GM12878 (cell line): ENCODE measurements around the gene GPR75. TPM values are rescaled to one million over a fixed set of nuclear protein-coding genes. Genes with fewer than 3 reads are reported as not detected.
"Not testable (repeated sequence)": the region's sequence is repeated elsewhere in the genome, so short reads cannot be mapped to it uniquely, and the experiment has no call there.

ENCODE experiments used
- ATAC-seq: fragments of 200-7000 bp; cut with Tn5 transposase; 3 replicates; pipeline ENCODE4 v1.9.1; 2020; ENCODE audit warnings: mild to moderate bottlenecking, moderate library complexity
- BruUV-seq: library from RNA; stranded (reverse); fragments of 400-500 nt; replicated peaks from 2 replicates; lab custom pipeline; 2021; lab: Mats Ljungman, UMichigan
- CTCF ChIA-PET: fragments of 300-600 bp; sonication (Branson Sonifier 250); formaldehyde crosslinking; extraction: SDS; loops from one replicate; lab custom pipeline; 2021; ENCODE audit warnings: inconsistent platforms; lab: Yijun Ruan, JAX
- POLR2A ChIA-PET: fragments of 350-600 bp; formaldehyde crosslinking; extraction: SDS; loops from one replicate; lab custom pipeline; 2021; ENCODE audit warnings: inconsistent platforms; lab: Charles Lee
- RAD21 ChIA-PET: fragments of 300-600 bp; sonication (Branson Sonifier 250); formaldehyde crosslinking; loops from one replicate; lab custom pipeline; 2023; ENCODE audit warnings: antibody characterized with exemption; ENCODE audit not compliant: unreplicated experiment; lab: Charles Lee
- SMC1A ChIA-PET: fragments of 300-600 bp; sonication (Branson Sonifier 250); formaldehyde crosslinking; loops from one replicate; lab custom pipeline; 2023; ENCODE audit not compliant: unreplicated experiment, uncharacterized antibody; lab: Charles Lee
- DNase-seq: peaks from one replicate; pipeline ENCODE4 v3.0.0-alpha.2; 2011; ENCODE audit warnings: low read depth, low spot score
- FAIRE-seq: peaks from 3 replicates; lab custom pipeline; 2011; peaks lifted over from hg19 to GRCh38; lab: Jason Lieb, UNC
- H2AFZ ChIP-seq: 2 replicates; pipeline ENCODE4 v1.6.0; 2011; ENCODE audit warnings: low read depth, low read length, control low read depth; ENCODE audit not compliant: control insufficient read depth
- H3K27ac ChIP-seq: 2 replicates; pipeline ENCODE4 v1.5.1; 2011; ENCODE audit warnings: control low read depth; ENCODE audit not compliant: control insufficient read depth, insufficient read depth
- H3K27me3 ChIP-seq, 2 experiments: replicated peaks in 1 of 2; 2 replicates each; pipeline versions ENCODE4 v1.6.0 to v1.6.1; 2011; ENCODE audit warnings: low read length in 1 of 2; ENCODE audit not compliant: control insufficient read depth in 2 of 2, insufficient read depth in 2 of 2
- H3K36me3 ChIP-seq, 2 experiments: 2 replicates each; pipeline ENCODE4 v1.5.1; 2011; ENCODE audit warnings: low read length in 1 of 2; ENCODE audit not compliant: control insufficient read depth in 2 of 2, insufficient read depth in 2 of 2
- H3K4me1 ChIP-seq: 2 replicates; pipeline ENCODE4 v1.6.1; 2011; ENCODE audit warnings: mild to moderate bottlenecking, low read length, moderate library complexity, mixed read lengths; ENCODE audit not compliant: control insufficient read depth, insufficient read depth
- H3K4me2 ChIP-seq: 2 replicates; pipeline ENCODE4 v1.6.0; 2011; ENCODE audit warnings: control low read depth; ENCODE audit not compliant: control insufficient read depth, insufficient read depth
- H3K4me3 ChIP-seq: fragments of 200-600 bp; sonication (generic); 2 replicates; pipeline ENCODE4 v1.5.1; 2016
- H3K79me2 ChIP-seq: 2 replicates; pipeline ENCODE4 v1.6.0; 2011; ENCODE audit warnings: low read length; ENCODE audit not compliant: control insufficient read depth, insufficient read depth
- H3K9ac ChIP-seq: 2 replicates; pipeline ENCODE4 v1.8.0; 2011; ENCODE audit warnings: low read length, control low read depth, mixed read lengths; ENCODE audit not compliant: control insufficient read depth, insufficient read depth
- H3K9me3 ChIP-seq: replicated peaks from 3 replicates; pipeline ENCODE4 v1.5.1; 2011; ENCODE audit warnings: mild to moderate bottlenecking, low read length; ENCODE audit not compliant: control insufficient read depth, insufficient read depth
- H4K20me1 ChIP-seq: 2 replicates; pipeline ENCODE4 v1.6.0; 2011; ENCODE audit not compliant: control insufficient read depth, insufficient read depth
- CEBPZ ChIP-seq: fragments of 150-350 bp; IDR thresholded peaks from 2 replicates; pipeline ENCODE4 v1.6.1; 2016; ENCODE audit warnings: low read depth, low read length
- ESRRA ChIP-seq: IDR thresholded peaks from 2 replicates; pipeline ENCODE4 v1.6.1; 2012; ENCODE audit warnings: mild to moderate bottlenecking, low read length, improper control_type of control experiment
- MTA2 ChIP-seq: fragments of 450-650 bp; IDR thresholded peaks from 2 replicates; pipeline ENCODE4 v1.6.1; 2016; ENCODE audit warnings: low read depth, mild to moderate bottlenecking, moderate library complexity
- NFIC ChIP-seq: IDR thresholded peaks from 2 replicates; pipeline ENCODE4 v1.6.1; 2012; ENCODE audit warnings: low read depth, mild to moderate bottlenecking, inconsistent platforms, low read length, moderate library complexity
- NFXL1 ChIP-seq: fragments of 450-650 bp; IDR thresholded peaks from 2 replicates; pipeline ENCODE4 v1.6.1; 2017; ENCODE audit warnings: antibody characterized with exemption, mild to moderate bottlenecking, borderline replicate concordance
- NR2F1 ChIP-seq: fragments of 450-650 bp; conservative IDR thresholded peaks from 2 replicates; pipeline ENCODE4 v1.6.1; 2017; ENCODE audit warnings: mild to moderate bottlenecking
- RBBP5 ChIP-seq: fragments of 200-600 bp; sonication (generic); conservative IDR thresholded peaks from 2 replicates; pipeline ENCODE4 v1.6.1; 2016
- RELB ChIP-seq: fragments of 450-650 bp; IDR thresholded peaks from 2 replicates; pipeline ENCODE4 v1.6.1; 2017; ENCODE audit warnings: low read depth, mild to moderate bottlenecking, moderate library complexity
- SREBF1 ChIP-seq: IDR thresholded peaks from 2 replicates; pipeline ENCODE4 v1.6.1; 2012; ENCODE audit warnings: mild to moderate bottlenecking, low read length
- SUPT20H ChIP-seq: IDR thresholded peaks from 2 replicates; pipeline ENCODE4 v1.6.1; 2011; ENCODE audit warnings: low read depth, mild to moderate bottlenecking, low read length, moderate library complexity, borderline replicate concordance; ENCODE audit not compliant: control insufficient read depth
- WGBS: methylation state at CpG from one replicate; pipeline ENCODE4 v1.1.6; 2016; ENCODE audit warnings: low lambda C conversion rate; ENCODE audit not compliant: insufficient replicate concordance, insufficient coverage; ENCODE audit errors: missing lambda C conversion rate; 5-methylcytosine and 5-hydroxymethylcytosine counted together
- in situ Hi-C: fragments of 300-500 bp; cut with MboI; formaldehyde crosslinking; loops from 9 replicates; pipeline ENCODE4 v1.14.3; 2018; ENCODE audit warnings: mixed read lengths
- intact Hi-C: fragments of 100-400 bp; cut with micrococcal nuclease; formaldehyde crosslinking; loops from one replicate; pipeline ENCODE4 v1.14.2; 2022; ENCODE audit not compliant: unreplicated experiment
- polyA plus RNA-seq, 11 experiments: library from polyadenylated mRNA; depleted of rRNA in 4 of 11; unstranded in 6 of 11; stranded (reverse) in 5 of 11; fragments of >200 nt; fragmentation: Nextera tagmentation in 4 of 11; fragmentation: Illumina TruSeq in 1 of 11; extraction: Ambion mirVana in 4 of 11; extraction: Trizol in 1 of 11; gene quantifications; 1 replicate in 1 of 11; 2 replicates in 10 of 11; pipeline versions ENCODE4 v1.2.1 to v1.2.3, GENCODE V29; 2011 to 2016; ENCODE audit warnings: inconsistent platforms in 2 of 11, missing spikeins in 2 of 11, low read depth in 1 of 11
- total RNA-seq, 4 experiments: library from RNA; depleted of rRNA in 3 of 4; stranded (reverse); fragments of >200 nt in 3 of 4; fragmentation: Illumina TruSeq in 1 of 4; extraction: Trizol in 1 of 4; gene quantifications; 2 replicates each; pipeline versions ENCODE4 v1.2.1 to v1.2.3, GENCODE V29; 2013 to 2021

Gene GPR75
- total and polyA plus RNA-seq, 10 of the 15 experiments (the other 5 are each of a cell fraction or from before 2014, with no cell fraction given) = 0.02 to 3.5 (median 2.3) TPM; not detected in 2

GRCh38 chr2:53852532-53852931, 7.2 kb downstream of the GPR75 start (continued):
- no peak for TF ChIP-seq SREBF1

- RAD21 ChIA-PET, H3K27me3 ChIP-seq, H3K9ac ChIP-seq, H3K4me3 ChIP-seq, DNase-seq, FAIRE-seq, H3K27ac ChIP-seq, H3K79me2 ChIP-seq, H4K20me1 ChIP-seq, SMC1A ChIA-PET, H3K9me3 ChIP-seq, intact Hi-C loops, BruUV-seq, H2AFZ ChIP-seq, ATAC-seq, H3K4me1 ChIP-seq, POLR2A ChIA-PET, H3K36me3 ChIP-seq, H3K4me2 ChIP-seq, in situ Hi-C loops: not testable (repeated sequence)
- 92% methylated on average over 9 of the region's 9 CpGs for WGBS
- CTCF ChIA-PET = interaction anchor here (0.6 kb wide), 1 partner anchor 101 kb away, joined by 3 read pairs; no protein-coding TSS in a partner anchor
These were observed 8.6 kb downstream of the GPR75 start for GRCh38 chr2:53851052-53851757.

DNA sequence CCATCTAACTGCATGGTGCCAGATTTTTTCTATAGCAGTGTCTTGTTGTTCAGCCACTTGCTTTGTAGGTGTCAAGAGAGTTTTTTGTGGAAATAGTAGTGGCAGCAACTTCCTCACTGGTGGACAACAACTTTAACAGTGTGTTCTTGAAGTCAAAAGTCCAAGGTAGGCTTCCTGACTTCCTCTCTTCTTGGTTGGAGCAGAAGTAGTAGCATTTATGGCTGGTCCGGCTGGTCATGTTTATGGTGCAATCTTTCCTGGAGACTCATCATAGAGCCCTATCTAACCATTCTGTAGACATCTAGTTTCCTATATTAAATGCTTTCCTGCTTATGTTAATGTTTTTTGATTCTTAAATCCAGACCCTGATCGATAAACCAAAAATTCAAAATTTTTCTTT, 11.7 kb downstream of the GPR75 start:
- intact Hi-C loops (no loop called here), in situ Hi-C loops (no loop called here)
- WGBS = 100% methylated on average over 2 of the region's 2 CpGs
- RAD21 ChIA-PET = no interaction called here
- Histone ChIP-seq H2AFZ (no peak overlapping the region), H3K9me3 (no peaks in the 10 kb centered on the region), H3K4me3 (no peak overlapping the region), H3K36me3 (no peaks in the 10 kb centered on the region), H3K27me3 (no peaks in the 10 kb centered on the region), H3K27ac (no peak overlapping the region), H3K79me2 (no peaks in the 10 kb centered on the region), H3K4me1 (no peaks in the 10 kb centered on the region), H4K20me1 (no peaks in the 10 kb centered on the region), H3K9ac (no peak overlapping the region), H3K4me2 (no peak overlapping the region)
- ATAC-seq = no peak
- CTCF ChIA-PET = no interaction called here
- no peak for FAIRE-seq
- POLR2A ChIA-PET = no interaction called here
- no peak for DNase-seq
- SMC1A ChIA-PET = interaction anchor here (0.6 kb wide), 1 partner anchor 1677 kb away, joined by 4 read pairs; no protein-coding TSS in a partner anchor
- no TSS peak for BruUV-seq
- TF ChIP-seq RBBP5 (no peak), NR2F1 (no peak), CEBPZ (no peak), NFIC (no peak), MTA2 (no peak), ESRRA (no peak), SUPT20H (no peak), RELB (no peak), NFXL1 (no peak)
